ENCODE measurements around the gene CAMK1G. TPM values are rescaled to one million over a fixed set of nuclear protein-coding genes. Genes with fewer than 3 reads are reported as not detected.

CAMK1G gene
- total RNA-seq, 5 donors from 2014 or later (not counting 1 experiment from before 2014, with no cell fraction given) = not detected

DNA sequence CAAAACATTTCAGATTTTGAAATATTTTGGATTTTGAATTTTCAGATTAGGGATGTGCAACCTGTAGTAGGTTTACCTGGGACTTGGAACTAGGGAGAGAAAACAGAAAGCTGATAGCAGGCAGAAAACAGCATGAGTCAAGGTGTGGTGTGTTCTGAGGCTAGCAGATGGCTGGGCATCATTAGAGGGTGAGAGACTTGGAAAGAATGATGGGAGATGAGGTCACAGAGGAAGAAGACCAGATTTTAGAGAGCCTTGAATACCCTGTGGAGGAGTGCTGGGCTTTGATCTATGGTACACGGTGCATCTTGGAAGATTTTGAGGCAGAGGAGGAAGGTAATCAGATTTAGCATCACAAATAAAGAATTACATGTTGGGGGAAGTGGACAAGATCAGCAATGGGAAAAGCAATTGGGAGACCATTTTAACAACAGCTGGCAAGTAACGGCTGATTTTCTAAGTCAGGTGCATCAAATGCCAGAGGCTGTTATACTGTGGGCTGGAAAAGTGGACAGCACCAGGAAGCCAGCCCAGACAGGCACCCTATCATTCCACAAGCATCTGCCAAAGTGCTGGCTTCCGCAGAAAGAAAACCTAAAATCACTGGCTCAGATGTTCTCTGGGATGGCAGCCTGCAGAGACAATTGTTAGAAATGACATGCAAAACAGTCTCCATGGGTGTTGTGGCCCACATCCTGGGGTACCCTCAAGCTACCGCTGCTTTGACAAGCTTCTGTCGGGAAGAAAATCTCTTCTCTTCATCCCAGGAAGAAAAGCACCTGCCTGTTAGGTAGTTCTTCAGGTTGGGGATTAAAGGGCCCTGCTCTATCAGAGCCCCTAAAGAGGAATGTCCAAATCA lies 30.9 kb upstream of the CAMK1G start:
- H3K27ac ChIP-seq (ENCODE audit: low read length) = no peak overlapping the region
- H3K4me1 ChIP-seq (ENCODE audit: control insufficient read depth in 1 of 2, extremely low read depth in 1 of 2, insufficient read depth in 2 of 2, low read length in 2 of 2) = no peaks in the 10 kb centered on the region
- H3K4me3 ChIP-seq (ENCODE audit: control insufficient read depth in 1 of 2, extremely low read depth in 1 of 2, low read length in 1 of 2) = no peak overlapping the region
- ATAC-seq (replicated peaks in 1 of 4) (no peak), DNase-seq (no peak)
- H3K9me3 ChIP-seq = no peaks in the 10 kb centered on the region
- no peaks in the 10 kb centered on the region for H3K36me3 ChIP-seq (ENCODE audit: control insufficient read depth in 2 of 2, extremely low read depth in 1 of 2, insufficient read depth in 1 of 2, low read length in 1 of 2)
- Mint-ChIP-seq H3K36me3 (no peaks in the 10 kb centered on the region), H3K4me1 (peaks cover 0 to 7% (median 2%) of the 10 kb centered on the region in 3 donors), H3K27me3 (peaks cover 8 to 10% of the 10 kb centered on the region in 2 donors), H3K4me3 (no peak overlapping the region), H3K27ac (no peak overlapping the region), H3K9me3 (no peaks in the 10 kb centered on the region)
- POLR2A ChIA-PET = no interaction called here
- peaks cover 4 to 5% of the 10 kb centered on the region in 2 experiments for H3K27me3 ChIP-seq (replicated peaks in 1 of 2; ENCODE audit: control insufficient read depth in 2 of 2, extremely low read depth in 1 of 2, insufficient read depth in 2 of 2, low read length in 1 of 2)
- CTCF ChIA-PET = no interaction called here
- WGBS (ENCODE audit: insufficient coverage) = 100% methylated on average over 1 of the region's 5 CpGs

DNA sequence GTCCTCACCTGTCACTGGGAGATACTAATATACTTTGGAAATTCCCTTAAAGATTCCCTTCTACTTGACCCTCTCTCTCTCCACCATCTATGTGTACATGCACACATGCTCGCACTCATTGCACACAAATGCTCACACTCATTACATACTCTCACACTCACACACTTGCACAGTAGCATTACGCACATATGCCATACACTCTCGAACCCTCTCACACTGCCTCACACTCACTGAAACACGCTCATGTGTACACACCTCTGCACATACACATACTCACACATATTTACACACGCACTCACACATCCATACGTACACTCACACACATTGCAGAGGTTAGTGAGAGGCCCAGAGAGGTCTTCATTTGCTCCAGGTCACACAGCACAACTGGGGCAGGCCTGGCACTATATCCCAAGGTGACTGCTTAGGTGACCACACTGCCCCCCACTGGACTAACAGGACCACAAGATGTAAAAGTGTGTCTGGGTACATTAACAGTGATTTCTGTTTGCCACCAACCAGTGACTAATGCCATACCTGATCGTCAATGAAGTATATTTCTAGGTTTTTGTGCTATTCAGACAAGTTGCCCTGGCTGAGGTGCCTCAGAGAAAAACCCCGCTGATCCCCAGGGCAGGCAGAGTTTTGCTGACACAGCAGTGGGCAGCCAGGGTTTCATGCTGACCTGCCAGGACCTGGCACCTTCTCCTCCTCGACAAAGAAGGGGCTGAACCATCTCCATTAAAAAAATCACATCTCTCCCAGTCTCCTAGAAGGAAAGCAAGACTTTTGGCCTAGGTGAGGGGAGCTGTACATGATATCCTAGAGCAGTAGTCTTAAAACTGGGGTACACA lies 28.5 kb upstream of the CAMK1G start:
- ChIA-PET POLR2A (no interaction called here), CTCF (no interaction called here)
- H3K27ac ChIP-seq (ENCODE audit: low read length) = no peak overlapping the region
- no peaks in the 10 kb centered on the region for H3K36me3 ChIP-seq (ENCODE audit: control insufficient read depth in 2 of 2, extremely low read depth in 1 of 2, insufficient read depth in 1 of 2, low read length in 1 of 2)
- no peak overlapping the region for H3K27ac Mint-ChIP-seq
- 84% methylated on average over 5 of the region's 9 CpGs for WGBS (ENCODE audit: insufficient coverage)
- no peaks in the 10 kb centered on the region for H3K9me3 Mint-ChIP-seq
- peaks cover 0 to under 1% of the 10 kb centered on the region in 2 experiments for H3K27me3 ChIP-seq (replicated peaks in 1 of 2; ENCODE audit: control insufficient read depth in 2 of 2, extremely low read depth in 1 of 2, insufficient read depth in 2 of 2, low read length in 1 of 2)
- no peaks in the 10 kb centered on the region for H3K9me3 ChIP-seq
- no peaks in the 10 kb centered on the region for H3K4me1 ChIP-seq (ENCODE audit: control insufficient read depth in 1 of 2, extremely low read depth in 1 of 2, insufficient read depth in 2 of 2, low read length in 2 of 2)
- DNase-seq (no peak), ATAC-seq (replicated peaks in 1 of 4) (no peak)
- H3K27me3 Mint-ChIP-seq = peaks cover 3% of the 10 kb centered on the region in 2 donors
- no peak overlapping the region for H3K4me3 ChIP-seq (ENCODE audit: control insufficient read depth in 1 of 2, extremely low read depth in 1 of 2, low read length in 1 of 2)
- H3K4me1 Mint-ChIP-seq = no peaks in the 10 kb centered on the region
- H3K4me3 Mint-ChIP-seq = no peak overlapping the region
- H3K36me3 Mint-ChIP-seq = no peaks in the 10 kb centered on the region

DNA sequence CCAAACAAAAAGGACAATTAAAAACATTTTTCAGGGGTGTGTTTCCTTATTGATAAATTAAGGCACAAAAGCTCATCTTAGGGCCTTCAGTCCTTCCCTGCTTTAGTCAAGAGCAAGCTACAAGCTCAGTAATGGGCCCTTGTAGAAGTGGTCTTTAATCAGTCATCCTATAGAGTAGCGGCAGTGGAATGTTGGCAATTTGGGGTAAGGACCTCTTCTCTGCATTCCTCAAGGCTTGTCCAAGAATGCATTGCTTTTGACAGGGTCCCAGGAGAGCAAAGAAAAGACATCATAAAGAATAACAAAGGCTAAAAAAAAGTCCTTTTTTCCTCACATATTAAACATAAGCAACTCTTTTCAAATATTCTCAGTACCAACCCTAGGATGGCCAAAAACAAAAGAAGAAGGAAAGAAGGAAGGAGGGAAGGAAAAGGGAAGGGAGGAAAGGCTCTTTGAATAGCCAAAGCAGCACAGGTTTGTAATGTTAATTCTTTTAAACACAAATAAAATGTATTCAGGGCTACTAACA lies 27.3 kb upstream of the CAMK1G start:
- Histone ChIP-seq H3K27me3 (replicated peaks in 1 of 2; ENCODE audit: control insufficient read depth in 2 of 2, extremely low read depth in 1 of 2, insufficient read depth in 2 of 2, low read length in 1 of 2) (peaks cover 0 to 3% of the 10 kb centered on the region in 2 experiments), H3K4me3 (ENCODE audit: control insufficient read depth in 1 of 2, extremely low read depth in 1 of 2, low read length in 1 of 2) (no peak overlapping the region), H3K4me1 (ENCODE audit: control insufficient read depth in 1 of 2, extremely low read depth in 1 of 2, insufficient read depth in 2 of 2, low read length in 2 of 2) (no peaks in the 10 kb centered on the region), H3K9me3 (no peaks in the 10 kb centered on the region), H3K27ac (ENCODE audit: low read length) (no peak overlapping the region), H3K36me3 (ENCODE audit: control insufficient read depth in 2 of 2, extremely low read depth in 1 of 2, insufficient read depth in 1 of 2, low read length in 1 of 2) (no peaks in the 10 kb centered on the region)
- DNase-seq (no peak), ATAC-seq (replicated peaks in 1 of 4) (no peak)
- ChIA-PET CTCF (interaction anchor here in 1 of 2 donors (1.3 kb wide), 1 partner anchor 9 kb away, joined by 3 read pairs; no protein-coding TSS in a partner anchor), POLR2A (no interaction called here)
- Mint-ChIP-seq H3K4me3 (no peak overlapping the region), H3K4me1 (no peaks in the 10 kb centered on the region), H3K27ac (no peak overlapping the region), H3K9me3 (no peaks in the 10 kb centered on the region), H3K36me3 (no peaks in the 10 kb centered on the region), H3K27me3 (peaks cover 3% of the 10 kb centered on the region in 2 donors)
- no CpG with 5 or more reads among the region's 1 CpG for whole genome bisulfite sequencing (ENCODE audit: insufficient coverage)

DNA sequence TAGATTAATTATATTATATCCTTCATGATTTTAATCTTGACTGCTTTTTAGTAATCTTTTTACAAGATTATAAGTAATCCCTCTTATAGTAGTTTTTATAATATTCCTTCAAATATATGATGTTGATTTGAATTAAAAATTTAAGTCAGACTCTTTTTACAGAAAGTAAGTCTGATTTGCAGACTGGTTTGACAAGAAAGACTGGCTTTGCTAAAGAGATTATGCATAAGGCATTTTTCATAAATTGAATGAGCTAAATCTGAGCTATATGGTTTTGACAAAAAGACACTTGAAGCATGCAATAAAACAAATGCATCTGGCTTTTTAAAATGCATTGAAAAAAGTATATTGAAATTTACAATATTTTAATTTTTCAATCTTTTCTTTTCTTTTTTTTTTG lies 26.3 kb upstream of the CAMK1G start:
- Mint-ChIP-seq H3K27ac (no peak overlapping the region), H3K4me3 (no peak overlapping the region), H3K36me3 (no peaks in the 10 kb centered on the region), H3K4me1 (no peaks in the 10 kb centered on the region), H3K9me3 (no peaks in the 10 kb centered on the region), H3K27me3 (peaks cover 8 to 9% of the 10 kb centered on the region in 2 donors)
- no peaks in the 10 kb centered on the region for H3K9me3 ChIP-seq
- no peak for DNase-seq
- peaks cover 0 to 3% of the 10 kb centered on the region in 2 experiments for H3K27me3 ChIP-seq (replicated peaks in 1 of 2; ENCODE audit: control insufficient read depth in 2 of 2, extremely low read depth in 1 of 2, insufficient read depth in 2 of 2, low read length in 1 of 2)
- ChIA-PET POLR2A (no interaction called here), CTCF (interaction anchor here in 1 of 2 donors (0.6 to 1.3 kb wide), 4 partner anchors 8 to 147 kb away, joined by 3 to 5 read pairs (median 4); no protein-coding TSS in a partner anchor)
- no peak overlapping the region for H3K4me3 ChIP-seq (ENCODE audit: control insufficient read depth in 1 of 2, extremely low read depth in 1 of 2, low read length in 1 of 2)
- H3K27ac ChIP-seq (ENCODE audit: low read length) = no peak overlapping the region
- H3K36me3 ChIP-seq (ENCODE audit: control insufficient read depth in 2 of 2, extremely low read depth in 1 of 2, insufficient read depth in 1 of 2, low read length in 1 of 2) = no peaks in the 10 kb centered on the region
- no peaks in the 10 kb centered on the region for H3K4me1 ChIP-seq (ENCODE audit: control insufficient read depth in 1 of 2, extremely low read depth in 1 of 2, insufficient read depth in 2 of 2, low read length in 2 of 2)
- no peak for ATAC-seq (replicated peaks in 1 of 4)

DNA sequence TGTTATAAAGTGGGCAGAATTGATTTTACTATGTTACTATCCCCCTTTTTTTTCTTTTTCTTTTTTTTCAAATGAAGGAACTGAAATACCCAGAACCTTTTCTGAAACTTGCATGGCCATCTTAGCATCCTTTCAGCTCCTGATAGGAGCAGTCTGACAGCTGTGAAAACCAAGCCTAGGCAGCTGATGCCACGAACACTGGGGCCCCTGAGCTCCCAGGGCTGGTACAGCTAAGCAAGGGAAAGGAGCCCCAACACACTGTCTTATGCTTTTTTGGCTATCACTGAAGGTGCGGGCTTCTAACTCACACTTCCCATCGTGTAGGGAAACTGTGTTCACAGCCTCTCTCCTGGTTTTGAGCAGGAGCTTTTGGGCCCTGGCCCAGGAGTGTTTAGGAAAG lies 23.0 kb upstream of the CAMK1G start:
- no peak for ATAC-seq (replicated peaks in 1 of 4)
- H3K4me3 Mint-ChIP-seq = no peak overlapping the region
- no peak overlapping the region for H3K4me3 ChIP-seq (ENCODE audit: control insufficient read depth in 1 of 2, extremely low read depth in 1 of 2, low read length in 1 of 2)
- H3K27ac ChIP-seq (ENCODE audit: low read length) = no peak overlapping the region
- H3K4me1 Mint-ChIP-seq = no peaks in the 10 kb centered on the region
- CTCF ChIA-PET = no interaction called here
- no peaks in the 10 kb centered on the region for H3K9me3 ChIP-seq
- DNase-seq = no peak
- POLR2A ChIA-PET = no interaction called here
- H3K36me3 ChIP-seq (ENCODE audit: control insufficient read depth in 2 of 2, extremely low read depth in 1 of 2, insufficient read depth in 1 of 2, low read length in 1 of 2) = no peaks in the 10 kb centered on the region
- WGBS (ENCODE audit: insufficient coverage) = 17% methylated on average over 1 of the region's 3 CpGs
- H3K36me3 Mint-ChIP-seq = no peaks in the 10 kb centered on the region
- peaks cover 0 to 28% of the 10 kb centered on the region in 2 experiments for H3K27me3 ChIP-seq (replicated peaks in 1 of 2; ENCODE audit: control insufficient read depth in 2 of 2, extremely low read depth in 1 of 2, insufficient read depth in 2 of 2, low read length in 1 of 2)
- no peak overlapping the region for H3K27ac Mint-ChIP-seq
- H3K27me3 Mint-ChIP-seq = peaks cover 20 to 21% of the 10 kb centered on the region in 2 donors
- no peaks in the 10 kb centered on the region for H3K9me3 Mint-ChIP-seq
- no peaks in the 10 kb centered on the region for H3K4me1 ChIP-seq (ENCODE audit: control insufficient read depth in 1 of 2, extremely low read depth in 1 of 2, insufficient read depth in 2 of 2, low read length in 2 of 2)

DNA sequence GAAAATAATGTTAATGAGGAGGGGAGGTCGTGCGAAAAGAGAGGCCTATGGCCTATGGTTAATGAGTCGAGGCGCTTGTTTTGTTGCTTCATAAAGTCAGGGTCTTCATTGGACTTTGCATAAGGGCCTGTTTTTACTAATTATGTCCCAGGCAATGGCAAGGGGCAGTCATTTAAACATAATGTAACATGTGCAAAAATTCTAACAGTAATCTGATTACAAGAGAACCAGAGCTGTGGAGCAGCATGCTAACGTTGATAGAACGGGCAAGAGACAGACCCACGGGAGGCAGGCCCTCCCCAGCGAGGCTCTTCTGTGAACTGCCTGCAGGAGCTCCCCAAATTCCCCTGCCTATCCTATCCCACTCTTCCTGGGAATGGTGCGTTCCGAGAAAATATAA lies 22.6 kb upstream of the CAMK1G start:
- peaks cover 20 to 24% of the 10 kb centered on the region in 2 donors for H3K27me3 Mint-ChIP-seq
- CTCF ChIA-PET = interaction anchor here (0.6 to 1.2 kb wide), 2 partner anchors 9 to 22 kb away, joined by 6 read pairs; no protein-coding TSS in a partner anchor
- 100% methylated on average over 3 of the region's 10 CpGs for WGBS (ENCODE audit: insufficient coverage)

More for the DNA sequence above, 22.6 kb upstream of the CAMK1G start:
- no peak overlapping the region for H3K4me3 ChIP-seq (ENCODE audit: control insufficient read depth in 1 of 2, extremely low read depth in 1 of 2, low read length in 1 of 2)
- H3K27ac Mint-ChIP-seq = no peak overlapping the region
- H3K9me3 Mint-ChIP-seq = no peaks in the 10 kb centered on the region
- H3K36me3 ChIP-seq (ENCODE audit: control insufficient read depth in 2 of 2, extremely low read depth in 1 of 2, insufficient read depth in 1 of 2, low read length in 1 of 2) = no peaks in the 10 kb centered on the region
- no peaks in the 10 kb centered on the region for H3K9me3 ChIP-seq
- peaks cover 0 to 3% of the 10 kb centered on the region in 2 experiments for H3K4me1 ChIP-seq (ENCODE audit: control insufficient read depth in 1 of 2, extremely low read depth in 1 of 2, insufficient read depth in 2 of 2, low read length in 2 of 2)
- H3K4me1 Mint-ChIP-seq = peaks cover under 1 to 3% (median under 1%) of the 10 kb centered on the region in 3 donors
- POLR2A ChIA-PET = no interaction called here
- DNase-seq (no peak), ATAC-seq (replicated peaks in 1 of 4) (no peak)
- peaks cover 0 to 33% of the 10 kb centered on the region in 2 experiments for H3K27me3 ChIP-seq (replicated peaks in 1 of 2; ENCODE audit: control insufficient read depth in 2 of 2, extremely low read depth in 1 of 2, insufficient read depth in 2 of 2, low read length in 1 of 2)
- no peak overlapping the region for H3K4me3 Mint-ChIP-seq
- no peak overlapping the region for H3K27ac ChIP-seq (ENCODE audit: low read length)
- H3K36me3 Mint-ChIP-seq = no peaks in the 10 kb centered on the region

Measured in T-cell (primary cell).